ENCODE results near the gene NPIPA7. TPM values are rescaled to one million over a fixed set of nuclear protein-coding genes. Genes with fewer than 3 reads are reported as not detected.
"Not testable (repeated sequence)": the region's sequence is repeated elsewhere in the genome, so short reads cannot be mapped to it uniquely, and the experiment has no call there.

The NPIPA7 gene
- 1 to 10 TPM; 2.3 to 8.8 (median 6.7) TPM for total RNA-seq
- polyA plus RNA-seq, result under 1 TPM; 0.70 to 0.86 TPM
- total RNA-seq, result not detected

DNA sequence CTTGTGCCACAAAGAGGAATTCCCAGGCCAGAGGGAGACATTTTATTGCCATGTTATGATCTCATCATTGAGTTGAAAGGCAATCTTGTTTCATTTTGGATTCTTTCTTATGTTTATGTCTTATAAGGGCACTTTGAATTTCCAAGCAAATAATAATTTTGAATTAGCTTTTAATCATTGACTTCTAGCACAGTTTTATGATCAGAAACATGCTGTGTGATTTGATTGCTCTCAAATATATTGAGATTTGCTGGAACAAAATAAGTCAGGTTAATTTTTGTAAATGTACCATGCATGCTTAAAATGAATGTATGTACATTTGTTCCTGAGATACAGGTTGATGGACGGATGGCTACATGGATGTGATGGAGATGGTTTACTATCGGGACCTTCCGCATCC lies at the start of gene NPIPA7:
NPIPA7 (plus strand) TSS at position 301 of the 400 bp plus-strand sequence. CDS start 105 bp downstream, outside the sequence.
- DNase-seq, CTCF ChIA-PET, POLR2A ChIA-PET: not testable (repeated sequence)

GRCh38 chr16:16331466-16331865 lies 47.5 kb upstream of the NPIPA7 start:
- ATAC-seq; intact Hi-C loops (cut with micrococcal nuclease); H3K4me3 Mint-ChIP-seq; H3K27ac Mint-ChIP-seq; H3K4me1 Mint-ChIP-seq; H3K27ac ChIP-seq (ENCODE audit: low read depth, low read length); H3K9me3 ChIP-seq (ENCODE audit: control insufficient read depth in 2 of 3, low read length in 3 of 3); H3K27me3 ChIP-seq (ENCODE audit: control insufficient read depth in 2 of 2, insufficient read depth in 2 of 2, low read length in 2 of 2); H3K36me3 Mint-ChIP-seq; H3K4me1 ChIP-seq (ENCODE audit: control insufficient read depth in 2 of 2, insufficient read depth in 2 of 2, low read length in 2 of 2); H3K36me3 ChIP-seq (ENCODE audit: control insufficient read depth in 2 of 3, insufficient read depth in 3 of 3, low read length in 3 of 3); POLR2A ChIA-PET; H3K9me3 Mint-ChIP-seq; H3K27me3 Mint-ChIP-seq; H3K4me3 ChIP-seq (ENCODE audit: low read length); CTCF ChIA-PET; DNase-seq: not testable (repeated sequence)

More for the DNA sequence above, at the start of gene NPIPA7:
- H3K4me3 Mint-ChIP-seq; H3K27ac Mint-ChIP-seq; H3K4me1 ChIP-seq (ENCODE audit: control insufficient read depth in 2 of 2, insufficient read depth in 2 of 2, low read length in 2 of 2); H3K27me3 Mint-ChIP-seq; intact Hi-C loops (cut with micrococcal nuclease); H3K36me3 ChIP-seq (ENCODE audit: control insufficient read depth in 2 of 3, insufficient read depth in 3 of 3, low read length in 3 of 3); H3K27me3 ChIP-seq (ENCODE audit: control insufficient read depth in 2 of 2, insufficient read depth in 2 of 2, low read length in 2 of 2); H3K9me3 ChIP-seq (ENCODE audit: control insufficient read depth in 2 of 3, low read length in 3 of 3); H3K9me3 Mint-ChIP-seq; H3K27ac ChIP-seq (ENCODE audit: low read depth, low read length); H3K36me3 Mint-ChIP-seq; H3K4me3 ChIP-seq (ENCODE audit: low read length); H3K4me1 Mint-ChIP-seq; ATAC-seq: not testable (repeated sequence)

DNA sequence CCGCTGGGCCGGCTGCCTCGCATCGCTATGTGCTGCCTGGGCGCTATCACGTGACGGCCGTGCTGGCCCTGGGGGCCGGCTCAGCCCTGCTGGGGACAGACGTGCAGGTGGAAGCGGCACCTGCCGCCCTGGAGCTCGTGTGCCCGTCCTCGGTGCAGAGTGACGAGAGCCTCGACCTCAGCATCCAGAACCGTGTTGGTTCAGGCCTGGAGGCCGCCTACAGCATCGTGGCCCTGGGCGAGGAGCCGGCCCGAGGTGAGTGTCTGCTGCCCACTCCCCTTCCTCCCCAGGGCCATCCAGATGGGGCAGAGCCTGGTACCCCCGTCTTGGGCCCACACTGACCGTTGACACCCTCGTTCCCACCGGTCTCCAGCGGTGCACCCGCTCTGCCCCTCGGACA lies 21.4 kb upstream of the NPIPA7 start:
- H3K36me3 Mint-ChIP-seq; H3K36me3 ChIP-seq (ENCODE audit: control insufficient read depth in 2 of 3, insufficient read depth in 3 of 3, low read length in 3 of 3); H3K27me3 ChIP-seq (ENCODE audit: control insufficient read depth in 2 of 2, insufficient read depth in 2 of 2, low read length in 2 of 2); H3K4me3 ChIP-seq (ENCODE audit: low read length); H3K27me3 Mint-ChIP-seq; H3K4me3 Mint-ChIP-seq; ATAC-seq; DNase-seq; H3K27ac Mint-ChIP-seq; POLR2A ChIA-PET; H3K4me1 ChIP-seq (ENCODE audit: control insufficient read depth in 2 of 2, insufficient read depth in 2 of 2, low read length in 2 of 2); H3K4me1 Mint-ChIP-seq; H3K9me3 Mint-ChIP-seq; intact Hi-C loops (cut with micrococcal nuclease); CTCF ChIA-PET; H3K9me3 ChIP-seq (ENCODE audit: control insufficient read depth in 2 of 3, low read length in 3 of 3); H3K27ac ChIP-seq (ENCODE audit: low read depth, low read length): not testable (repeated sequence)

- H3K27me3 Mint-ChIP-seq, CTCF ChIA-PET, H3K4me3 Mint-ChIP-seq: not testable (repeated sequence)
These were observed 20.2 kb upstream of the NPIPA7 start for GRCh38 chr16:16358539-16359240.

DNA sequence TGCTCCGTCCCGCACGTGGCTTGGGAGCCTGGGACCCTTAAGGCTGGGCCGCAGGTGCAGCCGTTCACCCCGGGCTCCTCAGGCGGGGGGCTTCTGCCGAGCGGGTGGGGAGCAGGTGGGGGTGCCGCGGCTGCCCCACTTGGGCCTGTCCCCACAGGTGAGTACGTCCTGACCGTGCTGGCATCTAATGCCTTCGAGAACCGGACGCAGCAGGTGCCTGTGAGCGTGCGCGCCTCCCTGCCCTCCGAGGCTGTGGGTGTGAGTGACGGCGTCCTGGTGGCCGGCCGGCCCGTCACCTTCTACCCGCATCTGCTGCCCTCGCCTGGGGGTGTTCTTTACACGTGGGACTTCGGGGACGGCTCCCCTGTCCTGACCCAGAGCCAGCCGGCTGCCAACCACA lies 15.3 kb upstream of the NPIPA7 start:
- intact Hi-C loops (cut with micrococcal nuclease), result not testable (repeated sequence)

More at GRCh38 chr16:16358539-16359240, 20.2 kb upstream of the NPIPA7 start:
- H3K36me3 ChIP-seq (ENCODE audit: control insufficient read depth in 2 of 3, insufficient read depth in 3 of 3, low read length in 3 of 3); intact Hi-C loops (cut with micrococcal nuclease); POLR2A ChIA-PET; H3K9me3 ChIP-seq (ENCODE audit: control insufficient read depth in 2 of 3, low read length in 3 of 3); H3K27ac Mint-ChIP-seq; ATAC-seq; H3K36me3 Mint-ChIP-seq; H3K4me3 ChIP-seq (ENCODE audit: low read length); H3K27ac ChIP-seq (ENCODE audit: low read depth, low read length); H3K4me1 ChIP-seq (ENCODE audit: control insufficient read depth in 2 of 2, insufficient read depth in 2 of 2, low read length in 2 of 2); H3K4me1 Mint-ChIP-seq; H3K27me3 ChIP-seq (ENCODE audit: control insufficient read depth in 2 of 2, insufficient read depth in 2 of 2, low read length in 2 of 2); H3K9me3 Mint-ChIP-seq; DNase-seq: not testable (repeated sequence)

DNA sequence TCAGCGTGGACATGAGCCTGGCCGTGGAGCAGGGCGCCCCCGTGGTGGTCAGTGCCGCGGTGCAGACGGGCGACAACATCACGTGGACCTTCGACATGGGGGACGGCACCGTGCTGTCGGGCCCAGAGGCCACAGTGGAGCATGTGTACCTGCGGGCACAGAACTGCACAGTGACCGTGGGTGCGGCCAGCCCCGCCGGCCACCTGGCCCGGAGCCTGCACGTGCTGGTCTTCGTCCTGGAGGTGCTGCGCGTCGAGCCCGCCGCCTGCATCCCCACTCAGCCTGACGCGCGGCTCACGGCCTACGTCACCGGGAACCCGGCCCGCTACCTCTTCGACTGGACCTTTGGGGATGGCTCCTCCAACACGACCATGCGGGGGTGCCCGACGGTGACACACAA lies 14.8 kb upstream of the NPIPA7 start:
- H3K9me3 Mint-ChIP-seq; H3K4me3 Mint-ChIP-seq; H3K27ac ChIP-seq (ENCODE audit: low read depth, low read length); H3K27ac Mint-ChIP-seq; H3K27me3 ChIP-seq (ENCODE audit: control insufficient read depth in 2 of 2, insufficient read depth in 2 of 2, low read length in 2 of 2); H3K27me3 Mint-ChIP-seq; H3K9me3 ChIP-seq (ENCODE audit: control insufficient read depth in 2 of 3, low read length in 3 of 3); H3K4me3 ChIP-seq (ENCODE audit: low read length); POLR2A ChIA-PET; intact Hi-C loops (cut with micrococcal nuclease); CTCF ChIA-PET; ATAC-seq; H3K4me1 ChIP-seq (ENCODE audit: control insufficient read depth in 2 of 2, insufficient read depth in 2 of 2, low read length in 2 of 2); H3K36me3 Mint-ChIP-seq; H3K4me1 Mint-ChIP-seq; DNase-seq; H3K36me3 ChIP-seq (ENCODE audit: control insufficient read depth in 2 of 3, insufficient read depth in 3 of 3, low read length in 3 of 3): not testable (repeated sequence)

More for the DNA sequence above, 15.3 kb upstream of the NPIPA7 start:
- H3K27ac Mint-ChIP-seq; POLR2A ChIA-PET; H3K36me3 ChIP-seq (ENCODE audit: control insufficient read depth in 2 of 3, insufficient read depth in 3 of 3, low read length in 3 of 3); H3K27ac ChIP-seq (ENCODE audit: low read depth, low read length); H3K4me3 ChIP-seq (ENCODE audit: low read length); H3K9me3 ChIP-seq (ENCODE audit: control insufficient read depth in 2 of 3, low read length in 3 of 3); H3K4me3 Mint-ChIP-seq; ATAC-seq; H3K27me3 ChIP-seq (ENCODE audit: control insufficient read depth in 2 of 2, insufficient read depth in 2 of 2, low read length in 2 of 2); H3K9me3 Mint-ChIP-seq; H3K4me1 Mint-ChIP-seq; DNase-seq; H3K4me1 ChIP-seq (ENCODE audit: control insufficient read depth in 2 of 2, insufficient read depth in 2 of 2, low read length in 2 of 2); H3K36me3 Mint-ChIP-seq; H3K27me3 Mint-ChIP-seq; CTCF ChIA-PET: not testable (repeated sequence)

GRCh38 chr16:16364701-16365100 lies 14.2 kb upstream of the NPIPA7 start:
- H3K9me3 Mint-ChIP-seq; DNase-seq; H3K4me3 ChIP-seq (ENCODE audit: low read length); intact Hi-C loops (cut with micrococcal nuclease); H3K27me3 ChIP-seq (ENCODE audit: control insufficient read depth in 2 of 2, insufficient read depth in 2 of 2, low read length in 2 of 2); H3K4me1 Mint-ChIP-seq; H3K36me3 ChIP-seq (ENCODE audit: control insufficient read depth in 2 of 3, insufficient read depth in 3 of 3, low read length in 3 of 3); H3K27ac ChIP-seq (ENCODE audit: low read depth, low read length); H3K36me3 Mint-ChIP-seq; H3K4me3 Mint-ChIP-seq; H3K27ac Mint-ChIP-seq; H3K4me1 ChIP-seq (ENCODE audit: control insufficient read depth in 2 of 2, insufficient read depth in 2 of 2, low read length in 2 of 2); ATAC-seq; POLR2A ChIA-PET; H3K9me3 ChIP-seq (ENCODE audit: control insufficient read depth in 2 of 3, low read length in 3 of 3); H3K27me3 Mint-ChIP-seq; CTCF ChIA-PET: not testable (repeated sequence)
